ENCODE data around the gene TFPI2.

Gene TFPI2

GRCh38 chr7:93894426-93894825 is 3.9 kb upstream of the TFPI2 start:
- TF ChIP-seq CTCF (IDR thresholded peaks at IDR 0.05): no peak

- no peak for TF ChIP-seq CTCF (IDR thresholded peaks at IDR 0.05)
These were observed 501 bp downstream of the TFPI2 start for GRCh38 chr7:93890041-93890463.

- no peak for TF ChIP-seq CTCF (IDR thresholded peaks at IDR 0.05)
These were observed 1.3 kb downstream of the TFPI2 start for GRCh38 chr7:93889261-93889660.

GRCh38 chr7:93884541-93884940 is 6.0 kb downstream of the TFPI2 start:
- TF ChIP-seq CTCF (IDR thresholded peaks at IDR 0.05): no peak

GRCh38 chr7:93883917-93884345 is 6.6 kb downstream of the TFPI2 start:
- no peak for TF ChIP-seq CTCF (IDR thresholded peaks at IDR 0.05)

DNA sequence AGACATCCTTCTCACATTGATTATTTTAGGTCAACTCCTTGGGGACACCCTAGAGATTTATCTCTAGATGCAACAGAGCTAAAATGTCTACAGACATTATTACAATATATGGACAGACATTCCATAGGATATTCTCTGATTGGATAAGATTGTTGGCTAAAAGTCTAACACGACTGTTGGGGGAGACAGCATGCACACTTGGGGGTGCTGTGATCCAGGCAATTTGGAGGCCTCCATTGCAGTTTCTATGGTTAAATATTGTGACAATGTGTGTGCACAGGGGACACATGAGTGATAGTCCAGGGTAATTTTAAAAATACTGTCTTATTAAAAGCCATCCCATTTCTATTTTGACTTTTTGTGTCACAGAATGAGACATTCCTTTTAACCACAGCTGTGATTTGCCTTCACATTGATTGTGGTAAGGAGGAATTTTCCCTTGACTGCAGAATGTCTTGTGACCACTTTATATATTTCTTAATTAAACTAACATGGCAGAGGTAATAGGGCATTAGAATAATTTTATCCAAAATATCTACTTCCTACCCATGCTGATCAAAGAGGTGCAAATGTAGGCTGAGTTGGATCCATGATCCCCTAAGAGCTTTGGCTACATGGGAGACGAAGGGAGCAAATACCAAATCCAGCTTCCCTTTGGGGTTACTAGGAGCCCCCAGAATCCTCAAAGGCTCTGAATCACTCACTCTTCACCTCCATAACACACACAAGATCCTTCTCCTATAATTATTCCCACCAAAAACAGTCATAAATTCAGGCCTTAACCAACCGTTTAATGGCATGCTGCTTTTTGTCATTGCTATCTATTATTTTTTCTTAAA is 7.3 kb downstream of the TFPI2 start:
- TF ChIP-seq CTCF (IDR thresholded peaks at IDR 0.05): no peak

GRCh38 chr7:93882468-93882867 is 8.1 kb downstream of the TFPI2 start:
- no peak for TF ChIP-seq CTCF (IDR thresholded peaks at IDR 0.05)
